HepG2 (cell line): ENCODE data around the gene HIVEP2.

Experiments used
- PRMT3 ChIP-seq: sonication (generic); formaldehyde crosslinking; IDR thresholded peaks from 2 replicates; pipeline ENCODE4 v1.8.1; 2022; ENCODE audit warnings: low read depth, mild to moderate bottlenecking, moderate library complexity, missing genetic modification reagents, borderline replicate concordance
- ZFP36 ChIP-seq: fragments of 150-350 bp; IDR thresholded peaks from 2 replicates; pipeline ENCODE4 v1.6.1; 2018; ENCODE audit warnings: borderline replicate concordance, low read length, low read depth; ENCODE audit not compliant: partially characterized antibody

- no peak for TF ChIP-seq PRMT3 (CRISPR knock-in tag)
- TF ChIP-seq ZFP36 = no peak
Measured at GRCh38 chr6:142943711-142944123, 1.3 kb downstream of the HIVEP2 start.
